ENCODE data around the gene RPTOR.

RPTOR gene

DNA sequence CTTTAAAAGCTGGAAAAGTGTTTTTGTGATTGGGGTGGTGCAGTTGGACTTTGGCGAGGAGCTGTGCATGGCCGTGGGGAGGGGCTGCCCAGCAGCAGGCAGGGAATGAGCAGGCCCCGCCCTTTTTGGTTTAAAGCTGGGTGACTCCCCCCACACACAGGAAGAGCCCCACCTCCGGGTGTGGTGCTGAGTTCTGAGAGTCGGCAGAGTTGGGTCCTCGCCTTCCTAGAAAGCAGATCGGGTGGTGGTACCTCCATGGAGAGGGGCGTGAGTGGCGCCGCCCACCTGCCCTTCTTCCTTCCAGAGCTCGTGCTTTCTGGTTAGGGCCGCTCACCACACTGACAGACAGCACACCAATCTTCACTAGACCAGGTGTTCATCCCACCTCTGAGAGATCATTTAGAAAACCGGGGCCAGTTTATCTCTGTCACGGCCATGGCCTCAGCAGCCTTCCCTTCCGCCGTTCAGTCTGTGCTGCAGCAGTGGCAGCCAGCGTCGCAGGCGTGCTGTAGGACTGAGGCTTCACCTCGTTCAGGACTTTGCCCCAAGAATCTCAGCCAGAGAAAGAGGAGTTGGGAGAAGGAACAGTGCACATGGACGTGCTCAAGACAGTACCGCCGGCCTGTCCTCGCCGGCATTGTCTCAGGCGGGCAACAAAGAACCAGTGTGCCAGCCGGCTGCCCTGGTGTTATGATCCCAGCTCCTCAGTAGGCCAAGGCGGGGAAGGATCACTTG, 303.0 kb downstream of the RPTOR start:
- DNase-seq (ENCODE audit: low read depth in 2 of 2), result peak; percentile 60 to 72

DNA sequence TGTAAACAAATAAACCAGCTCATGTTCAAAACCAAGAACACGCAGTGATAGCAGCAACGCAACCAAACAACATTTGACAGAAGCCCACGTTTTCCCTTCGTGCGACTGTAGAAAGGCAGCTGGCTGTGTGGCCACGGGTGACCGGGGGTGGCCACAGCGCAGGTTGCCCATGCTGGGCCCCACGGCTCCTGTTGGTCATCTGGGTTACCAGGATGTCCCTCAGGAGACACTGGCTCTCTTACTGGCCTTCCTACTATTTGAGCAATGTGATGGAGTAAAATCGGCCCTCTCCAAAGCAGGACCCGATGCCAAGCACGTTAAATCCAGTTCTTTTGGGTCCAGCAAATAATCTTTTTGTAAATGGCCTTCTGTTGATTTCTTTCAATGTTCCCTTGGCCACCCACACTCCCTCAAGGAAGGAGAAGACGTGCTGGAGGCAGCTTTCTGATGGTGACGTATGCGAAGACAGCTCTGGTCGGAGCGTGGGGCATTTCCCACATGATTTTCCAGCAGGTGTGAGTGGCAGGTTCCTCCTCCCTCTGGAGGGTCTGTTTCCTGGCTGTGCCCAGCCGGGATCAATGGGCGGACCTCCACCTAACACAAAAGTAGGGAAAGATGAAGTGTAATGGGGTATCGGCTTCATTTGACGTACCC, 303.9 kb downstream of the RPTOR start:
- DNase-seq (ENCODE audit: low read depth in 2 of 2), result no peak

DNA sequence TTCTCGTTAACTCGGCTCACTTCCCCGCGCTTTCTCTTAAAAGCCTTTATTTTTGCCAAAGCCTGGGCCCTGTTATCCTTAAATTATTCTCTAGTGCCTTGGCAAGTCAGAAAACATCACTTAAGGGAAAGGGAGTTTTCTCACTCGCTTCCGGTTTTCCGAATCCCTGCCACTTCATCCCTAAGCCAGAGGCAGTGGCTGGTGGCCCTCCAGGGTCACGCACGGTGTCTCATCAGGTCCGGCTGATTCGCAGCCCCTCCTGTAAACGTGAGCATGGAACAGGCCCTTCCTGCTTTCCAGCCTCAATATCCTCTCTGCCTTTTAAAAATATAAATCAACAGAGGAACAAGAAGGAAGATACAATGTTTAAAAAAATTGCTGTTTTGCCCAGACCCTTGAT, 304.5 kb downstream of the RPTOR start:
- no peak for DNase-seq (ENCODE audit: low read depth in 2 of 2)

DNA sequence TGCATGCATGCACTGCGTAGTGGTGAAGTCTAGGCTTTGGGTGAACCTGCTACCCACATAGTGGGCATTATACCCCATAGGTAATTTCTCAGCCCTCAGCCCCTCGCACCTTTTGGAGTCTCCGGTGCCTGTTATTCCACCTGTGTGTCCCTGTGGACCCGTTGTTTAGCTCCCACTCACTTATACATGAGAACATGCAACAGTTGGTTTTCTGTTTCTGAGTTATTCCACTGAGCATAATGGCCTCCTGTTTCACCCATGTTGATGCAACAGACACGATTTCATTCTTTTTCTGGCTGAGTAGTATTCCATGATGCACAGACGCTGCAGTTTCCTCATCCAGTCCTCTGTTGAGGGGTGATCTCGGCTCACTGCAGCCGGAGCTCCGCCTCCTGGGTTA, 305.5 kb downstream of the RPTOR start:
- DNase-seq (ENCODE audit: low read depth in 2 of 2), result no peak

DNA sequence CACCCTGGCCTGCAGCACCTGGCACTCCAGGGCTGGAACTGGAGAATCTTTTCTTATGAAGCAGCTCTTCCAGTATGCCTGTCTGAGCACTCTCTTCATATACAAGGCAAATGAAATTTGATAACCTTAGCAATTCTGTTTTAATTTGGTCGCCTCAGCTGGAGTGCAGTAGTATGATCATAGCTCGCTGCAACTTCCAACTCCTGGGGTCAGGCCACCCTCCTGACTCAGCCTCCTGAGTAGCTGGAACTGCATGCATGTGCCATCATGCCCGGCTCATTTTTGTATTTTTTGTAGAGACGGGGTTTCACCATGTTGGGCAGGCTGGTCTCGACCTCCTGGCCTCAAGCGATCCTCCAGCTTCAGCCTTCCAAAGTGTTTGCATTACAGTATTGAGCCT, 306.2 kb downstream of the RPTOR start:
- DNase-seq (ENCODE audit: low read depth in 2 of 2), result no peak

DNA sequence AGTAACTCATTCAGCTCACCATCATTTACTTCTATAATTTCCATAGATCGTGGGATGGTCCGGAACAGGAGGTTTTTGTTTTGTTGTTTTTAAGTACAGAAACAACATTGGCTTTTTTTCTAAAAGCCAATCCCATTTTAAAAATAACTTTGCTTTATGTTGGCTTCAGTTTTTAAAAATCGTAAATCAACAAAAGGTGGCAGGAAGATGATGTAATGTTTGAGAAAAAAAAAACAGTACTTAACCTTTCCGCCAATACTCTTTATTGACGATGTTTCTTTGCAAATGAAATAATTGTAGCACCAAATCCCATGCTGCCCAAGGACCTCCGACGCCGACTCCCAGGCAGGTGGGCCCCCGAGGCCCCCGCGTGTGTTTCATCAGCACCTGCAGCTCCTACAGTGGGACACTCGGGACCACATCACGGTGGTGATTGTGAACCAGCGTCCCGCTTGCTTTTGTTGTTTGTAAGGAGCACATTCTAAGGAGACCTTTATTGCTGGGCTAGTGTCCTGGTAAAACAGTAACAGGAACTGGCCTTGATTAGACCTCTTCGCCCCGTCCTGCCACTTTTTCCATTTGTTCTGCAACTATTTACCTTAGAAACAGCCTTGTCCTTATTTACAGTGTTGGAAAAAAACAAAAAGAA, 306.8 kb downstream of the RPTOR start:
- no peak for DNase-seq (ENCODE audit: low read depth in 2 of 2)

DNA sequence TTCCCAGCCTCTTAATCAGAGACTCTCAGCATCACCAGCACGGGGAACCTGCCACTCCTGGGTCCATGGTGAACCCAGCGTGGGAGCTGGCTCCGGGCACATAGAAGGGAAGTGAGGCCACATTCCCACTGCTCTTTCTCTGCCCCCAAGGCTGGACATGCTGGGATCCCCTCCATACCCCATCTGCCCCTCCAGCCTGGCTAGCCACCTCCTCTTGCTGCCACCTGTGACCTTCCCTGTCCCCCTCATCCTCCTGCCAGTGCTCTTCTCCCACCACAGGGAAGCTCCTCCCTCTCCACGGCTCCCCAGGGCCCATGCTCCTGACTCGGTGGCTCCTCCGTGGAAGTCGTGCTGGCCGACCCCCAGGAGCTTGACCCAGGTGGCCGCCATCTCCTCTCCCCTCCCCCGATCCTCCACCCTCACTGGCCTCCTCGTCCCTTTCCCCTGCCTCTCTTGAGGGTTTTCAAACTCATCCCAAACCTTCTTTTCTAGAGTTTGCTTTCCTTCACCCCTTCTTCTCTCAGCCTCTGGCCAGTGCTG, 307.9 kb downstream of the RPTOR start:
- DNase-seq (ENCODE audit: low read depth in 2 of 2), result no peak

DNA sequence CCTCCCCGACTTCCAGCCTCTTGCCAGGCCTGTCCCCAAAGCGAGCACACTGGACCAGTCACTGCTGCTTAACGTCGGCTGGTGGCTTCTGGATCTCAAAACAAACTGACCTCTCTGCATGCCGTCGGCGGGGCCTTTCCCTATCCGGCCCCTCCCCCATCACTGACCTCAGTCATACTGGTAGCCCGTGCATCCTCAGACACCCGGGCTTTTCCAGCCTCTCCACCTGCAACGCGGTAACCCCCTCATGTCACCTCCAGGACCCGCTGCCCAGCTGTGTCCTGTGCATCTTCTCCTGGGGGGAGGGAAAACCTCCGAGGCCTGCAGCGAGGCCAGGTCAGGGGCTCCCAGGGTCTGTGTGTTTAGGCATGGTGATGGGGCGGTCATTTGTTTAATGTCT, 308.4 kb downstream of the RPTOR start:
- no peak for DNase-seq (ENCODE audit: low read depth in 2 of 2)

DNA sequence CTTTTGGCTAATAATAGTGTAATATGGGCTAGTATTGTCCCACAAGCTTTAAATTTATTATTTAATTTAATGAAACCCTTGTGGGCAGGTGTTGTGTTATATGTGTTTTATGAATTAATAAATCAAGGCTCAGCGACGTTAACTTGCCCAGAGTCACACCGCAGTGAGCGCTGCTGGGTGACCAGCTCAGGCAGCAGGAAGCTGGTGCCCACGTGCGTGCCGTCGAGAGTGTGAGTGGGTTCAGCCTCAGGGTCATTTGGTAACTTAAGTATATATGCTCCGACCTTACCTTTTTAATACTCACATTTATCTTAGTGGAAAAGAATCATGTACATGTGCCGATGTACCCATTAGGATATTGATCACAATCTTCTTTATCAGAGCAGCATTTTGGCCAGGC, 309.6 kb downstream of the RPTOR start:
- DNase-seq (ENCODE audit: low read depth in 2 of 2), result no peak

DNA sequence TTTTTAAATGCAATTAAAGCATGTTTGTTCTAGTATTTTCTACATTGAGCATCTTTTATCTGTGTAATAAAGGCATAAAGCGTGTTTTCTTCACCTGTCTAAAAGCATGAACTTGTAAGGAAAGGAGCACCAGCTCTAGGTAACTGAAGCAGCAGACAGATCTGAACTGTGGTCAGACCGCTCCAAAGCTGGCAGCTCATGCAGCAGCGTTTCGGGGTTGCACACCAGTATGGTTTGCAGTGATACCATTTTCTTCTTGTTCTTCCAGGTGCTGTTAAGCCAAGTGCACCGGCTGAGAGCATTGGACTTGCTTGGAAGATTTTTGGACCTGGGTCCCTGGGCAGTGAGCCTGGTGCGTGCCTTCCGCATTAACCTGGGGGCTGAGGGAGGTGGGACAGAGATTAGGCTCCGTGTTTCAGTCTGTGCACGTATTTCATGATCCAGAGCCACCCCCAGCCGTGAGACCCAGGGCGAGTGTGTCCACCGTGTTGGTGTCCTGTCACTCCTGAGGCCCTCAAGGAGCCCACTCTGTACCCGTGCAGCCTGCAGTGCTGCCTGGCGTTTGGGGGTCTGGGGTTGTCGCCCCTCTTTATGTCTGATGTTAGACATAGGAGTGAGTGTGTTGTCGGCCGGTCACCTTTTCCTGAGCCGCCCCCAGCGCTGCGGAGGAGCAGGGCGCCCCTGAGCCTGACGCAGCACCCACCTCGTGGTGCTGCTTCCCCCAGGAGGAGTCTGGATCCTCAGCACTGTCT, 310.7 kb downstream of the RPTOR start:
- DNase-seq (ENCODE audit: low read depth in 2 of 2), result no peak

DNA sequence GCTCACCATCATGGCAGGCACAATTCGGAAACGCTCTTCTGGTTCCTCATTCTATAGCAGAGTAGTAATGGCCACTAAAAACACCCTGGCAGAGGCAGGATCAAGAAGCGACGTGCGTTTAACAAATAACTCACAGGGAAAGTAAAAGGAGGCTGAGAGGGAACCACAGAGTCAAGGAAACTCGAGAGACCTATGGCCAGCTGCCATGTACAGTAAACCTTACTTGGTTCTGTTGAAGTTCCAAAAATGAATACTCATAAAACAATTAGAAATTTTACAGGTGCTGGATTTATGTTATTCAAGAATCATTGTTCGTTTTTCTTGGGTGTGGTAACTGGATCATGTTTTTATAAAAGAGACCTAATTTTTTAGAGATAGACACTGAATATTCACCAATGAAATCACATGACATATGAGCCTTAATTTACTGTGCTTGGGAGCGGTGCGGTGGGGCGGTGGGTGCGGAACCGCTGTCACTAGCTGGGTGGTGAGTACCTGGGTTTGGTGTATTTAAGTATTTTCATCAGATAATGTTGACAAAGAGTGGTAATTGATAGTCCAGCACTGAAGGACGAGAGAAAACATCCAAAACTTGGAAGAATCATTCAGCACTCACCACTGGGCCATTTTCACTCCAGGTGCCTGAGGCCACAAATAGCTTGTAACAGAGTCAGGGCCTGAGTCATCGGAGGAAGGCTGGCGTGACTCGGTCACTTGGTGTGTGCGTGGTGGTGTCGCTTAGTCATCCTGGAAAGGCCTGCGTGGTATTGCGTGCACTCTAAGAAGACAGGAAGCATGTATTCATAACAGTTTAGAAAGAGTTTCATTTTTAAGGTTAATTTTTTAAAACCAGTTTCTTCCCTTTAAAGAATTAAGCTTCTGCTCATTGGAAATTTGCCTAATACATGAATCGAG, 311.6 kb downstream of the RPTOR start:
- peak; percentile 85 to 87 for DNase-seq (ENCODE audit: low read depth in 2 of 2)

DNA sequence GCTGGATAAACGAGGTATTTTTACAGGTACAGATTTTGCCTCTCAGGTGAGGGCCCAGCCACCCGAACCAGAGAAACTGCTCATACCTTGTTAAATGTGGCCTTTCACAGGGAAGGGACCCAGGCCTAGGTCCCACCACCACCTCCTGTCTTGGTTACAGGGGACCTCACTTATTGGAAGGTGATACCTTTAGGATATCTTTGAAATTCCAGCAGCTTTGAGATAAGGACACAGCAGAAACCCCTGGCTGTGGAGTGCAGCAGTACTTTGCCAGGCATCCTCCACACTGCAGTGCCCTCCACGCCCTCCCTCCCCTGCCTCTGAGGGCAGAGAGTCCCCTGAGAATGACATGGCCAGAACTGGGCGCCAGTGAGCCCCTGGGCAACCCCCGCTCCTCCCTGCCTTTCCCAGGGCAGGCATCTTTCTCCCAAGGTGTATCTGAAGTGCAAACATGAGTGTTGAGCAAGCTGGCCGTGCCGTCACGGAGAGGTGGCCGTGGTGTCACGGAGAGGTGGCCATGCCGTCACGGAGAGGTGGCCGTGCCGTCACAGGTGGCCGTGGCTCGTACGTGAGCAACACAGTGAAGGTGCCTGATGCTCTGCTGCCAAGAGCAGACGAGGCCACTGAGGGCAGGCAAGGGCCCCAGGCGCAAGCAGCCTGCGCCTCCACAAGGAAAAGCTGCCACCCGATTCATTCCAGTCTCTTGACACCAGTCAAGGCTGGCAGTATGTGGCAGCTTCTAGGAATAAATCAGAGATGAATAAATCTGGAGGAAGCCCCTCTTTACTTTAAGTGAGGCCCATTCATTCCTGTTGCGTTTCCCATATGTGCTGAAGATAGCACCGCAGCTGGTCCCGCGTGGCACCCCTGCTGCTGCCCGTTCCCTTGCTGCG, 312.5 kb downstream of the RPTOR start:
- no peak for DNase-seq (ENCODE audit: low read depth in 2 of 2)

DNA sequence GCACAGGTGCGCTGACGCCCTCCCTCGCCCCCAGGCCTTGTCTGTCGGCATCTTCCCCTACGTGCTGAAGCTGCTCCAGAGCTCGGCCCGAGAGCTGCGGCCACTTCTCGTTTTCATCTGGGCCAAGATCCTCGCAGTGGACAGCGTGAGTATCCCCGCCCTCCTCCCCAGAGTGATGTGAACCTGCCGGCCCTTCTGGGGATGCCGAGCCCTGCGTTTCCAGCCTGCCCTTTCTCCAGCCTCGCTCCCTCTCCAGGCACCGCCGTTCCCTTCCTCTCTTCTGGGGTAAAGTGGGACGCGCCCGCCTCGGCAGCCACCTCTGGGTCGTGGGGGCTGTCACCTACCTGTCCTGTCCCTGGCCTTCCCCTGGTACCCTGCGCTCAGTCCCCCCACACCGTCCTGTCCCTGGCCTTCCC, 313.1 kb downstream of the RPTOR start:
- DNase-seq (ENCODE audit: low read depth in 2 of 2), result no peak

DNA sequence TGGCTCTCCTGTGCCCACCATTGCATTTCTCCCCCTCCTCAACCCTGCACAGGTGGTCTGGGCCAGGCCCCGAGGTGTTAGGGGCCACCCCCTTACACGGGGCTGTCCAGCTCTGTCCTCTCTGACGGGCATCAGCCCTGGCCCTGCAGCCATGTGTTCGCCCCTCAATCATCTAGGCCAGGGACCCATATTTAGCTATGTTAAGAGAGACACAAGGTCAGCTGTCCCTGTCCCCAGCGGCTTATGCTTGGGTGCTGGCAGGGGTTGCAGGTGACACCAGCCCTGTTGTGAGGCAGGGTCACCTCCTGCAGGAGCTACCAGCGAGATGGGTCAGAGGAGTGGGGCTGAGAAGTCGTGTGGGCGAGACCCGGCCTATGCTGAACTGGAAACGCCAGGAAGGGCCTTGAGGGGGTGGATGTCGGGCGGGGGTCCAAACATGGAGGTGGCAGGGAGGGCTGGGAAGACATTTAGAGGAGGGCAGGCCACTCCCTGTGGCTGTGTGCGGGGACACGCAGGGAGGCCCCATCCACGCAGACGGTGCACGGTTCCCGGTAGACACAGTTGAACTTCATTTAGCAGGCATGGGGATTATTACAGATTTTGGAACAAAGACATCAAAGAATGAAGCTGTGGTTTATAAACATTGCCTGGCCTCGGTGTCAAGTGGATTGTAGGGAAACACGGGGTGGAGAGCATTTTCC, 313.8 kb downstream of the RPTOR start:
- no peak for DNase-seq (ENCODE audit: low read depth in 2 of 2)

DNA sequence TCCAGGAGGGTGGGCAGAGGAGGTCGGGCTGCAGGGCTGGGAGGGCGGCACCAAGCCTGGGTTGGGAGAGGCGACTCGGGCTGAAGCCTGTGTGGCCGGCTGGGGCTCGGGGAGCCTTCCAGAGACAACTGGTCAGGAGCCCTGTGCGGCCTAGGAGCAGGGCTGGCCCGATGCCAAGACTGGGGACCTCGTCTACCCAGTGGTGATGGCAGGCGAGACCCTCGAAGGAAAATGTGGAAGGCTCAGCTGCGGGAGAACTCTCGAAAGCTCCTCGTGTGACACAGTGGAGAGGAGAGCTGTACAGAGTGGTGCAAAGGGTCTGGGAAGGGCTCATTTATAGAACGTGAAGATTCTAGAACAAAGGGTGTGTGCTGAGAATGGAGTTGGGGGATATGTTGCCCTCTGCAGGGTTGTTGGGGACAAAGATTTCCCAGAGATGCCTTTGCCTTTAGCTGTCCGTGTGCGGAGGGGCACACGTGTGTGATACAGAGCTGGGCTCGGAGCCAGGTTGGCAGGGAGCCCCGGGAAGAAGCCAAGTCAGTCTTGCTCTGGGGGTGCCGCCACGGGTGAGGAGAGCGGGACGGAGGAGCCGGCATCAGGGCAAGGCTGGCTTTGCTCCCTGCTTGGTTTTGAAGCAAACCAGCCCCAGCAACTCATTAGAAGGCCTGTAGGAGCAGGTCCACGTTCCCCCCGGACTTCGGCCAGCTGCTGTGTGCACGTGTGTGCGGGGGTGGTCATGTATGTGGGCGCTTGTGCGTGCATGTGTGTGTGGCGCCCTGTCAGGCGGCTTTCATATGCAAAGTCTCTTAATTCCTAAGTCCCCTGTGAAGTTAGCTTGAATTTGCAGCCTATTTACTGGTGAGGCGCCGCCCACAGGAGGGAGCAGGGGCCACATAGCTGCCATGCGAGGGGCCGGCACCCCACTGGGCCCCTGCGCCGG, 314.6 kb downstream of the RPTOR start:
- DNase-seq (ENCODE audit: low read depth in 2 of 2), result no peak

DNA sequence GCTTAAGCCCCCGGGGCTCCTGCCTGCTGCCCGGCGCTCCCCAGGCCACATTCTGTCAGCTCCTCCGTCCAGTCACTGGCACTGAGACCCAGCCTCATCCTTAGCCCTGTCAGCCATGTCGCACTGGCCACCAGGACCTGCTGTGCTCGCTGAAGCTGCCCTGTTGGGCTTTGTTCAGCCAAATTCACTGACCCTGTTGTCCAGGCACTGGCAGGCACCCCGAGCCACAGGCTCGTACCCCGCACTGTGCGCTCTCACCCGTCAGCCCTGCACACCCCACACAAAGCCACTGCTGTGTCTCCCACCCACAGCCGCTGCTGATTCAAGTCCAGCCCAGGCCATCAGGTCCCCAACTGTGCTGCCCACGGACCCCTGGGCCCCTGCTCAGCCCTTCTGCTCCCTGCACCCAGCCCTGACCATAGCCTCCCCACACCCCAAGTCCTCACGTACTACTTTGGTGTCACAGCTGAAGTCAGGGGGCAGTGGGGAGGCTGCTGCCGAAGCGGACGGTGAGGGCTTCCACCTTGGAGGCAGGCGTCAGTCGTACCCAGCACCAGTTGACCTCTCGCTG, 315.5 kb downstream of the RPTOR start:
- DNase-seq (ENCODE audit: low read depth in 2 of 2), result no peak

DNA sequence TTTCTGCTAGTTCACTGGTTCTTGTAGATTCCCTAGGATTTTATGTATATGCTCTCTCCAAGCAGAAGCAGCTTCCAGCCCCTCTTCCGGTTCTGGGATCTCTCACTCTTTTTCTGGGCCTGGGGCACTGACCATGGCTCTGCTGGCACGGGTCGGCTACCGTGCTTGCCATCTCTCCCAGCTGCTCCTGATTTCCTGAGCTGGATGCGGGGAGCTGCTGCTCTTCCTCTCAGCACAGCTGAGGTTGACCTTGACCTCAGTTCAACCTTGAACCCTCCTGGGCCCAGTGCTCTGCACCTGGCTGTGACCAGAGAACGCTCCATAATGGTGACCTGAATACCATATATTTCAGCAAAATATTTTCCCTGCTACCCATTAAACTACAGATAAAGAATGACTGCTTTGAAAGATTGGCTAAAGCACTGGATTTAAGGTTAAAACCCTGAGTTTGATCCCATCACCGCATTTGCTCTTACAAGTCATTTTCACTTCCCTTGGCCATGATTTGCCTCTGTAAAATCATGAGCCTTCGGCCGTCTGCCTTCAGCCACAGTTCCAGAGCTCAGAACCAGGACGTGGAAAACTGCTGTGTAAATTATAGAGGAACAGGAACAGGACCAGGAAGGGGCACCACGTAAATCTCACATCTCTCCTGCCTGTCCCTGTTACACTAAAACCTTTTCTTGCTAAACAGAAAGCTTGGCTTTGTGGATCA, 316.2 kb downstream of the RPTOR start:
- DNase-seq (ENCODE audit: low read depth in 2 of 2), result no peak

All from stimulated activated CD8-positive, alpha-beta memory T cell treated with anti-CD3 and anti-CD28 coated beads, Interleukin-15, amount 100 ng/mL, for 48 hours (primary cell).